Esophagus muscularis mucosa (tissue), 4 donors: Measurements from ENCODE around the gene KCNS1. TPM values are rescaled to one million over a fixed set of nuclear protein-coding genes. Genes with fewer than 3 reads are reported as not detected.

Experiments
- DNase-seq: peaks from one replicate; pipeline ENCODE4 v3.0.0-alpha.2; 2017; ENCODE audit errors: extremely low spot score
- H3K27ac ChIP-seq, 4 donors: fragments of 200-600 bp; sonication (generic); replicated peaks in 1 of 4; 1 replicate in 3 of 4; 2 replicates in 1 of 4; pipeline ENCODE4 v1.5.1; 2016 to 2019; ENCODE audit warnings: mild to moderate bottlenecking in 1 of 4
- H3K27me3 ChIP-seq, 4 donors: fragments of 200-600 bp; sonication (generic); one replicate each; pipeline versions ENCODE4 v1.5.1 to v1.6.0; 2016 to 2019
- H3K36me3 ChIP-seq, 4 donors: fragments of 200-600 bp; sonication (generic); one replicate each; pipeline ENCODE4 v1.5.1; 2016 to 2019
- H3K4me1 ChIP-seq, 4 donors: fragments of 200-600 bp; sonication (generic); one replicate each; pipeline ENCODE4 v1.5.1; 2016 to 2019
- H3K4me3 ChIP-seq, 4 donors: fragments of 200-600 bp; sonication (generic); 1 replicate in 2 of 4; 2 replicates in 2 of 4; pipeline ENCODE4 v1.5.1; 2016 to 2019; ENCODE audit warnings: mild to moderate bottlenecking in 4 of 4, moderate library complexity in 1 of 4
- H3K9me3 ChIP-seq, 4 donors: fragments of 200-600 bp; sonication (generic); 1 replicate in 3 of 4; 2 replicates in 1 of 4; pipeline ENCODE4 v1.5.1; 2016 to 2019
- CTCF ChIP-seq, 3 experiments: fragments of 200-600 bp in 2 of 3; fragments of 450-650 bp in 1 of 3; sonication (generic) in 2 of 3; IDR thresholded peaks; one replicate each; pipeline ENCODE4 v1.5.1; 2017 to 2019; ENCODE audit warnings: antibody characterized with exemption in 3 of 3, mild to moderate bottlenecking in 2 of 3, moderate library complexity in 1 of 3
- EP300 ChIP-seq: sonication (generic); formaldehyde crosslinking; IDR thresholded peaks from one replicate; pipeline ENCODE4 v1.6.1; 2017; ENCODE audit warnings: antibody characterized with exemption
- POLR2A ChIP-seq: fragments of 450-650 bp; IDR thresholded peaks from one replicate; pipeline ENCODE4 v1.6.1; 2017; ENCODE audit warnings: antibody characterized with exemption, moderate library complexity, mild to moderate bottlenecking, low read depth
- POLR2AphosphoS5 ChIP-seq, 2 donors: sonication (generic); formaldehyde crosslinking; IDR thresholded peaks; one replicate each; pipeline ENCODE4 v1.6.1; 2017; ENCODE audit warnings: antibody characterized with exemption in 2 of 2
- WGBS: methylation state at CpG from one replicate; pipeline ENCODE4 v1.1.5; 2018; 5-methylcytosine and 5-hydroxymethylcytosine counted together
- intact Hi-C: fragments of 100-400 bp; cut with DNase I; formaldehyde crosslinking; loops from one replicate; pipeline ENCODE4 v1.15.1; 2023
- total RNA-seq, 4 donors: library from RNA; depleted of rRNA; stranded (reverse); fragments of >200 nt; gene quantifications; one replicate each; pipeline versions ENCODE4 v1.1.0 to v1.2.1, GENCODE V29; 2016

The KCNS1 gene
- total RNA-seq, 4 donors from 2014 or later = 0.17 TPM; not detected in 3

DNA sequence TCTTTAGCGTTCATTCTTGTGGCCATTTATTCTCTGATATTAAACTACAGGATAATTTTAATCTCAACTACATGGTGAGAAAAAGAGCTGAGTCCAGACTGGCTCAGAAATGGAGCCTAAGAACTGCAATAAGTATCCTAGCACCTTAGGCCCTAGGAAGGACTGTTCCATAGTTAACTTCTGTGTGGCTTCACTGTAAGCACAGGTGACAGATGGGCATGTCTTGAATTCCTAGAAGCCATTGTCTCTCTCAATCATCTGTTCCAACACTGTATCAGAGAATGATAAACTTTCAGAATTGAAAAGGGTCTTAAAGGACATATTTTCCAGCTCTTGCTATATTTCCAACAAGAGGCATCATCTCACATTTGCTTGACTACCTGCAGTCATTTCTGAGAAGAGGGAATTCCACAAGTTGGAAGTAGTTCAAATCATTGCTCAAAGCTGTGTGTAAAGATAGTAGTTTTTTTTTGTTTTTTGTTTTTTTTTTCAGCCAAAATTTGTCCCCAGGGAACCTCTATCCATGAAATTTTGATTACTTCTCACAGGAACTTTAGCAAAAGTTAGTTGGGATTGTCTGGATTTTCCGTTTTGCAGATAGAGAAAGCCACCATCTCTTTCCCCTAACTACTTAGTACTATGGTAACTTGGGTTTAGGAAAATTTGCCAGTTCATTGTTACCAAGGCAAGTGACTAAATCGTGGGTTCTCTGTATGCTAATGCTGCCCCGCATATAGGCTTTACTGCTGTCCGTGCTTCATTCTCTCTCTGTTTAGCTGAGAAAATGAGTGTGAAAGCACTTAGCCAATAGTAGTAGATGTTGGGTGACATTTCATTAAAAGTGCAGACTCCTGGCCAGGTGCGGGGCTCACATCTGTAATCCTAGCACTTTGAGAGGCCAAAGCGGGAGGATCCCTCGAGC is 47.2 kb downstream of the KCNS1 start:
- Histone ChIP-seq H3K36me3 (peaks cover 0 to 12% (median 6%) of the 10 kb centered on the region in 4 donors), H3K9me3 (no peaks in the 10 kb centered on the region), H3K4me3 (no peak overlapping the region), H3K4me1 (peaks cover 18 to 43% (median 41%) of the 10 kb centered on the region in 4 donors), H3K27me3 (no peaks in the 10 kb centered on the region), H3K27ac (no peak overlapping the region)
- TF ChIP-seq CTCF (IDR thresholded peaks at IDR 0.05) (no peak), POLR2AphosphoS5 (IDR thresholded peaks at IDR 0.05) (no peak), POLR2A (no peak), EP300 (no peak)
- 91% methylated on average over 8 of the region's 8 CpGs for WGBS
- DNase-seq = no peak
- intact Hi-C loops = no loop called here

DNA sequence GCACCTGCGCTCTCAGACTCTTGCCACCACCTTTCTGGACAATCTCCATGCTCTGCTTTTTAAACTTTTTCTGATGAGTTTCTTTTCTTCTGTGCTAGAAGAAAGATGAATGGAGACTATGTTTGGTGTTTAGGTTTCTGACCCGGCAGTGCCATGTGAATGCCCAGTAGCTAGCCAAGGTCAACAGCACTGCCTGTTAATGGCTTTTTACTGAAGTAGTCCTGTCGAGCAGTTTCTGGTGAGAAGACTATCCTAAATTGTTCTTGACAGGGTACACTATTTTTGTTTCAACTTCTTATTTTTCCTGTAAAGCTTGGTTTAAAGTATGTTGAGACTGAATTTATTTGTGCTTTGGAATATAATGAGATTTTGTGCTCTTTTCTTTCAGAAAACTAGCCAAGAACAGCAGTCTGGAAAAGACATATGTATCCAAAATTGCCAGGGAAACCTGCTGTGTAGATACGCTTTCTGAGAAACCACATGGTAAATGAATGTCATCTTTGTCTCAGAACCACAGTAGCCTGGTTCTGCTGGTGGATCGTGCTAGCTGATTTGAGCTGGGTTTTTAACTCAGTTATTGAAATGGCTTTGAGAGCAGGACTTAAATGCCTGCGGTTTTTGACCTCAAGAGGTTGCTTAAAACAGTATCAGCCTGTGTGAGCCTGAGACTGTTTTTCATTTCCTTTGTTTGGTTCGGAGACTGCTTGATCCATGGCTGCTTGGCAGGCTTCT is 48.1 kb downstream of the KCNS1 start:
- Histone ChIP-seq H3K36me3 (peaks cover 0 to 12% (median 6%) of the 10 kb centered on the region in 4 donors), H3K9me3 (no peaks in the 10 kb centered on the region), H3K27me3 (no peaks in the 10 kb centered on the region), H3K27ac (no peak overlapping the region), H3K4me3 (no peak overlapping the region), H3K4me1 (peaks cover 18 to 43% (median 37%) of the 10 kb centered on the region in 4 donors)
- WGBS = 72% methylated on average over 7 of the region's 7 CpGs
- DNase-seq = no peak
- intact Hi-C loops = no loop called here
- TF ChIP-seq POLR2AphosphoS5 (IDR thresholded peaks at IDR 0.05) = no peak
- TF ChIP-seq POLR2A = no peak
- no peak for TF ChIP-seq EP300
- TF ChIP-seq CTCF (IDR thresholded peaks at IDR 0.05) = no peak

DNA sequence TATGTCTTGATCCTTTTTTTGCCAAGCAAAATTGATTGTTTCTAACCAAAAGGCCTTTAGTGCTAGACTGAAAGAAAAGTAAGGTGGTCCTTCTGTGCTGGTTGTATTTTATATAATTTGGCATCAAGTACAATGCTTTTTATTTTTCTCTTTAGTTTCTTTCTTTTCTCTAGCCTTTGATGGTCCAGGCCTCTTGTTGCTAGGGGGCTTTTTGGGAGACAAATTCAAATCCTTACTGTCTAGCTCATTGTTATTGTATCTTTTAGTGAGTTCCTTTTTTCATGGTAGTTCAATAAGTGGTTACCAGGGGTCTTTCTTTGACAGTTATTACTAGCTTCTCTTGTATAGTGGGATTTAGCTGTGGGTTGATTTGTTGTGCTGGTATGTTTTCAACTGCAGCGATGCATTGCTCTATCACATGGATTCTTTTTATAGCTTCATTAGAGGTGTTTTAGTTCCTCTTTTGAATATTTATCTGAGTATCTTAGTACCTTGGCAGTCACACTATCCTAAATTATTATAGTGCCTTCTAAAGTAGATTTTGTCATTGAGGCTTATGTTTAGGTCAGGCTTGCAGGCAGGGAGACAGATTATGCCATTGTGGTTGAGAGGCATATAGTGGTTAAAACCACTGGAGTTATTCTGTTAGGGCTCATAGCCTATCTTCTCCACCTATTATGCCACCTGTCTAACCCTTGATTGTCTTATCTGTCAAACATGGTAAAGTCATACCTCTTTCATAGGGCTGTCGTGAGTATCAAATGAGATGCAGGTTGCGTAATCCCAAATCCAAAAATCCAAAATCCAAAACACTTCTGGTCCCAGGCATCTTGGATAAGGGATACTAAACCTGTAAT is 49.5 kb downstream of the KCNS1 start:
- TF ChIP-seq EP300 = no peak
- TF ChIP-seq CTCF (IDR thresholded peaks at IDR 0.05) = no peak
- no peak for TF ChIP-seq POLR2AphosphoS5 (IDR thresholded peaks at IDR 0.05)
- no peak for TF ChIP-seq POLR2A
- intact Hi-C loops = no loop called here

GRCh38 chr20:45049904-45050471 is 50.9 kb downstream of the KCNS1 start:
- intact Hi-C loops = no loop called here

More for the DNA sequence above, 49.5 kb downstream of the KCNS1 start:
- no peak overlapping the region for H3K4me3 ChIP-seq
- WGBS = 81% methylated on average over 3 of the region's 3 CpGs
- H3K27ac ChIP-seq = no peak overlapping the region
- no peaks in the 10 kb centered on the region for H3K27me3 ChIP-seq
- peaks cover 18 to 43% (median 37%) of the 10 kb centered on the region in 4 donors for H3K4me1 ChIP-seq
- DNase-seq = no peak
- no peaks in the 10 kb centered on the region for H3K9me3 ChIP-seq
- H3K36me3 ChIP-seq = peaks cover 0 to 6% (median 0%) of the 10 kb centered on the region in 4 donors

More at GRCh38 chr20:45049904-45050471, 50.9 kb downstream of the KCNS1 start:
- no peak for TF ChIP-seq POLR2A
- no peak for TF ChIP-seq CTCF (IDR thresholded peaks at IDR 0.05)
- no peak for TF ChIP-seq POLR2AphosphoS5 (IDR thresholded peaks at IDR 0.05)
- no peak for TF ChIP-seq EP300
- 68% methylated on average over 5 of the region's 5 CpGs for WGBS
- H3K36me3 ChIP-seq = peaks cover 0 to 4% (median 0%) of the 10 kb centered on the region in 4 donors
- no peak overlapping the region for H3K27ac ChIP-seq
- DNase-seq = no peak
- no peaks in the 10 kb centered on the region for H3K9me3 ChIP-seq
- H3K4me1 ChIP-seq = peaks cover 18 to 43% (median 37%) of the 10 kb centered on the region in 4 donors
- H3K27me3 ChIP-seq = no peaks in the 10 kb centered on the region
- no peak overlapping the region for H3K4me3 ChIP-seq
